ENCODE measurements around the gene ORAI2.
"Not testable (repeated sequence)": the region's sequence is repeated elsewhere in the genome, so short reads cannot be mapped to it uniquely, and the experiment has no call there.

ORAI2 gene

DNA sequence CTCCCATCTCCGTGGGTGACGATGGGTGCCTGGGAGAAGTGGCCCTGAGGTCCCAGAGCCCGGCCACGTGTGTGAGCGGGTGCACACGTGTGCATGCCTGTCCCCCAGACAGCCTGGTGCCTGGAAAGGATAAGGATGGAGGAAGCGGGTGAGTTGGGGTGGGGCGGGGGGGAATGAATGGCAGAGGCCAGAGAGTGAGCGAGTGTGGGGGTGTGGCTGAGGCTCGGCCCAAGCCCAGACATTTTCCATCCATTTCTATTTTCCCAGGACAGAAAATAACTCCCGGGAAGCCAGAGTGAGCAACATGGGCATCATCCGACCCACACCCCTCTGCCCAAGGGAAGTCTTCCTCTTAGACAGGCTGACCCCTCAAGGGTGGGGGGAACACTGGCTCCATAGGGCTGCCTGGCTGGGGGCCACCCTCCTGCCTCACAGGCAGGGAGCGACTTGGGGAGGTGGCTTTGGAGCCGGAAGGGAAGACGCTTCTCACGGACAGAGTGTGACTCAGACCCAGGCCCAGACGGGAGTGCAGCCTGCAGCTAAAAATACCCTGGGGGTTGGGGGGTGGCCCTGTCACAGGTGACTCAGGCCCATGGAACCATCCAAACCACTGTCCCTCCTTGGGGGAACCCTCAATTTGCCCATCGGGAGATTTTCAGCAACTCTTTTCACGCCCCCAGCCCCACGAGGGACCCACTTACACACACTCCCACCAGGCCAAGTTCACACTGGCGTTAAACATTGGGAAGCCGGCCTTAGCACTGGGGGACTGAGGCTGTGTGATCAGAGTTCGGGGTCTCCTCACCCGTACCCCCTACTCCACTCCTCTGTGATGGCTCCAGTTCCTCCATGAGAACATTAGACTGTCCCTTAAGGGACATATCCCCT is 72.2 kb downstream of the ORAI2 start:
- not testable (repeated sequence) for DNase-seq
